Chondrocyte (in vitro differentiated cells): ENCODE results near the gene SLC45A1. TPM values are rescaled to one million over a fixed set of nuclear protein-coding genes. Genes with fewer than 3 reads are reported as not detected.
"Not testable (repeated sequence)": the region's sequence is repeated elsewhere in the genome, so short reads cannot be mapped to it uniquely, and the experiment has no call there.

ENCODE experiments used
- DNase-seq: peaks from one replicate; pipeline ENCODE4 v3.0.0; 2021; ENCODE audit warnings: mixed read lengths, low spot score
- H3K27ac Mint-ChIP-seq: one replicate; pipeline ENCODE4 v1.8.0; 2021; ENCODE audit warnings: mild to moderate bottlenecking, moderate library complexity, mixed read lengths; ENCODE audit not compliant: unreplicated experiment
- H3K27me3 Mint-ChIP-seq: 2 replicates; pipeline ENCODE4 v1.8.0; 2021; ENCODE audit warnings: low read depth, mixed read lengths
- H3K36me3 Mint-ChIP-seq: 2 replicates; pipeline ENCODE4 v1.8.0; 2021; ENCODE audit warnings: low read depth, mixed read lengths
- H3K4me1 Mint-ChIP-seq: 2 replicates; pipeline ENCODE4 v1.8.0; 2021; ENCODE audit warnings: low read depth, mild to moderate bottlenecking, mixed read lengths
- H3K4me3 Mint-ChIP-seq: one replicate; pipeline ENCODE4 v1.8.0; 2021; ENCODE audit warnings: mild to moderate bottlenecking, moderate library complexity, mixed read lengths; ENCODE audit not compliant: unreplicated experiment
- H3K9me3 Mint-ChIP-seq: 2 replicates; pipeline ENCODE4 v1.8.0; 2021; ENCODE audit warnings: low read depth, mixed read lengths
- total RNA-seq: library from RNA; stranded (reverse); gene quantifications from 3 replicates; pipeline ENCODE4 v1.2.1, GENCODE V29; 2021
- TF ChIP-seq, protein P1 (sequence below): fragments of 200-600 bp; sonication (generic); IDR thresholded peaks from 2 replicates; pipeline ENCODE4 v1.5.0; 2021; ENCODE audit warnings: antibody characterized with exemption, mild to moderate bottlenecking, moderate library complexity

SLC45A1 gene
- total RNA-seq, 1 donor from 2014 or later, result 4.8 TPM

DNA sequence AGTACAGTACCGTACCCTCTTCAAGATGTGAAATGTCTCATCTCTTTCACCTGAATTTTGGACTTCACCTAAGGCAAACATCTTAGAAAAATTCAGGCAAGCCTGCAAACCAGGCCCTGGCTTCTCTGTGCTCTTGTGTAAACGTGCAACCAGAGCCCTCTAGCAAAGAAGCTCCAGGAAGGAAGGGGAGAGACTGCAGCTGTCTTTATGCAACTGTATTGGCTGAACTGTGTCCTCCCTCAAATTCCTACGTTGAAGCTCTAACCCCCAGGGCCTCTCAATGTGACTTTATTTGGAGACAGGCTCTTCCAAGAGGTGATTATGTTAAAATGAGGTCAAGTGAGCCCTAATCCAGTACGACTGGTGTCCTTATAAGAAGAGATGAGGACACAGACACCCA is 60.3 kb downstream of the SLC45A1 start:
- no peaks in the 10 kb centered on the region for H3K27me3 Mint-ChIP-seq
- H3K27ac Mint-ChIP-seq, result no peak overlapping the region
- H3K4me1 Mint-ChIP-seq, result peaks cover 55% of the 10 kb centered on the region
- DNase-seq, result no peak
- peaks cover 5% of the 10 kb centered on the region for H3K36me3 Mint-ChIP-seq
- TF ChIP-seq, protein P1, sequence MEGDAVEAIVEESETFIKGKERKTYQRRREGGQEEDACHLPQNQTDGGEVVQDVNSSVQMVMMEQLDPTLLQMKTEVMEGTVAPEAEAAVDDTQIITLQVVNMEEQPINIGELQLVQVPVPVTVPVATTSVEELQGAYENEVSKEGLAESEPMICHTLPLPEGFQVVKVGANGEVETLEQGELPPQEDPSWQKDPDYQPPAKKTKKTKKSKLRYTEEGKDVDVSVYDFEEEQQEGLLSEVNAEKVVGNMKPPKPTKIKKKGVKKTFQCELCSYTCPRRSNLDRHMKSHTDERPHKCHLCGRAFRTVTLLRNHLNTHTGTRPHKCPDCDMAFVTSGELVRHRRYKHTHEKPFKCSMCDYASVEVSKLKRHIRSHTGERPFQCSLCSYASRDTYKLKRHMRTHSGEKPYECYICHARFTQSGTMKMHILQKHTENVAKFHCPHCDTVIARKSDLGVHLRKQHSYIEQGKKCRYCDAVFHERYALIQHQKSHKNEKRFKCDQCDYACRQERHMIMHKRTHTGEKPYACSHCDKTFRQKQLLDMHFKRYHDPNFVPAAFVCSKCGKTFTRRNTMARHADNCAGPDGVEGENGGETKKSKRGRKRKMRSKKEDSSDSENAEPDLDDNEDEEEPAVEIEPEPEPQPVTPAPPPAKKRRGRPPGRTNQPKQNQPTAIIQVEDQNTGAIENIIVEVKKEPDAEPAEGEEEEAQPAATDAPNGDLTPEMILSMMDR, result no peak
- H3K4me3 Mint-ChIP-seq, result no peak overlapping the region
- H3K9me3 Mint-ChIP-seq, result no peaks in the 10 kb centered on the region

DNA sequence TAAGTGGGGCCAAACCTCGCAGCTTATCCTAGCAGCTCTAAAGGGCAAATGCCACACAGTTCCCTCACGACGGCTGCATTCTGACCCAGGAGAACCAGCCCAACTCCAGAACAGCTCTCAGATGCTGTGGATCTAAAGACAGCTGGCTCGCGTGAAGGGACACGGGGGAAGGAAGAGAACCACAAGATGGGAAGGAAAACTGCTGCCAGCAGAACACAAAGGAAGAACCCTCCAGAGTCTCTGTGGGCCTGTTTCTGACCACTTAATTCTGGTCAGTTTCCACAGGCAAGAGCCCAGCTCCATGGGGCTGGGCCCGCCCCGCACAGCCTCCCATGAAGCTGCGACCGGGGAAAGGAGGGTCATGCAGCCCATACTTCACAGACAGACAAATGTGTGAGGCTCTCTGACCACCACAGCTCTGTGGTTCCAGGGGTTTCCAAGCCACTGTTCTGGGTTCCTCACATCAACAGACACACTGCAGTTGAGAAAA is 61.1 kb downstream of the SLC45A1 start:
- Mint-ChIP-seq H3K9me3 (no peaks in the 10 kb centered on the region), H3K27me3 (no peaks in the 10 kb centered on the region), H3K4me1 (peaks cover 48% of the 10 kb centered on the region), H3K4me3 (no peak overlapping the region), H3K36me3 (peaks cover 5% of the 10 kb centered on the region), H3K27ac (no peak overlapping the region)
- TF ChIP-seq, protein P1, result no peak
- DNase-seq, result no peak

DNA sequence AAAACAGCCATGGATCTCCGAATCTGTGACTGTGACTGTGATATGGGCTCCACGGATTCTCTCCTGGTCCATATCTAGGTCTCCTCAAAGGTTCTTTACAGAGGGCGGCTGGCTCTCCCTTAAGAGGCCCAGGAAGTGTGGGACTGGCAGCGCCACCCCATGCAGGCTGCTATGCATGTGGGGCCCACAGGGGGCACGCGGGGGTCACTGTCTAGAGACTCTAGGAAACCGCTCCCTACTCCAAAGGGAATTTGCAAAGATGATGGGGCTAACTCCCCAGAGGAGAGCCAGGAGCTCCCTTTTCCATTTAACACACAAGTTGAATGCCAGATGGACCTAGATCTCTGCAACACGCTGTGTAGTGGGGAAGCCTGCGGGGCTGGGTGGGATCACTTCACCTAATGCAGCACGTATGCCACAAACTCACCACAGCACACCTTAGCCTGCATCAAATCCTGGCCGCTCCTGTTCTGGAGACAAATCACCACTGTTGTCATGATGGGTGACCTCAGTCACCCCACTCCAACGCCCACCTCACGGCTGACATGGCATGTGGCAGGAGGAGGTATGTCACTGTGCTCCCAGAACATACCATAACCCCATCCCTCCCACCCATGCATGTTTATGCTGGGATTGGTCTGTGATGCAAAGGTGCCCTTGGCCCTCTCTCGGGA is 61.7 kb downstream of the SLC45A1 start:
- Mint-ChIP-seq H3K27ac (no peak overlapping the region), H3K36me3 (peaks cover 5% of the 10 kb centered on the region), H3K27me3 (no peaks in the 10 kb centered on the region), H3K9me3 (no peaks in the 10 kb centered on the region), H3K4me1 (peaks cover 48% of the 10 kb centered on the region), H3K4me3 (no peak overlapping the region)
- DNase-seq, result no peak
- TF ChIP-seq, protein P1, result no peak

DNA sequence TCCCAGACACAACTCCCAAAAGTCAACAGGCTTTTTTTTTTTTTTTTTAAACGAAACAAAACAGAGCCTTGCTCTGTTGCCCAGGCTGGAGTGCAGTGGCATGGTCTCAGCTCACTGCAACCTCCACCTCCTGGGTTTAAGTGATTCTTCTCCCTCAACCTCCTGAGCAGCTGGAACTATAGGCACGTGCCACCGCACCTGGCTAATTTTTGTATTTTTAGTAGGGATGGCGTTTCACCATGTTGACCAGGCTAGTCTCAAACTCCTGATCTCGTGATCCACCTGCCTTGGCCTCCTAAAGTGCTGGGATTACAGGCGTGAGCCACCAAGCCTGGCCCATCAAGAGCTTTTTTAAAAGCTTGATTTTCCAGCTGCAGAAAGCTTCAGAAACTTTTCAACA is 62.4 kb downstream of the SLC45A1 start:
- H3K4me1 Mint-ChIP-seq, result peaks cover 50% of the 10 kb centered on the region
- DNase-seq, H3K27me3 Mint-ChIP-seq, H3K27ac Mint-ChIP-seq, H3K9me3 Mint-ChIP-seq, H3K4me3 Mint-ChIP-seq, H3K36me3 Mint-ChIP-seq: not testable (repeated sequence)

DNA sequence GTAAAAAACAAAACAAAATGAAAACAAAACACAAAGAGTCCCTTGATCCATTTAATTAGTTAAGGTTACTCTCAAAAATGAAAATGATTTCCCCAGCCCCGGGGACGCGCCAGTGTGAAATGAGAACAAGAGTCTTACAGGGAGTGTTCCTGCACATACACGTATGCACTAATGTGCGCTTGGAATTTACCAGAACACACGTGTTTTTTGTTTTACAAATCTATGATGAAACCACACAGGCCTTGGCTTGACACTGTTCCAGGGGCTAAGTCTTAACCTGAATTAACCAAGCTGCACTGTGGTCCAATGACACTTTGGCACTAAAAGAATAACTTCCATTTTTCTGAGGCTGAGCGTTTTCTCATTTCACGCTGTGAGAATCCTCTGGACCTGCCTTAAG is 63.7 kb downstream of the SLC45A1 start:
- H3K27me3 Mint-ChIP-seq, result no peaks in the 10 kb centered on the region
- H3K4me3 Mint-ChIP-seq, result no peak overlapping the region
- no peaks in the 10 kb centered on the region for H3K9me3 Mint-ChIP-seq
- H3K4me1 Mint-ChIP-seq, result peaks cover 57% of the 10 kb centered on the region
- peaks cover 5% of the 10 kb centered on the region for H3K36me3 Mint-ChIP-seq
- no peak for DNase-seq
- H3K27ac Mint-ChIP-seq, result peak overlapping the region; percentile 38
- TF ChIP-seq, protein P1, result no peak

DNA sequence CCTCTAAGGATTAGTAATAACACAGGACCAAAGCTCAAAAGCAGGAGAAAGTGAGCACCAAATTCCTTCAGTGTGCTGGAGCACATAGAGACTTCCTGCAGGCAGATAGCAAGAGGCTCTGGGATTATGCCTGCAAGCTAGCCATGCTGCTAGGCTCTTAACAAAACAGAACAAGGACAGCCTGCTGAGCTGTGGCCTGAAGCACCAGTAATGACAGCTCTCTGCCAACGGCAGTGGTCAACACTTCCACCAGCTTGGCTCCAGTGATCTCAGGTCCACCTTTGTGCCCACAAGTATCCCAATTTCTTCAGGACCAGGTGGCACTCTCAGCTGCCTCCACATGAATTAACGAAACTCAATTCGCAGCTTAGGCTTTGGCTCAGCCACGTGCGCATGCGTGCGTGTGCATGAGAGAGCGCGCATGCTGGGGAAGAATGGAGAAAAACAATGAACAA is 64.2 kb downstream of the SLC45A1 start:
- TF ChIP-seq, protein P1, result no peak
- Mint-ChIP-seq H3K36me3 (peaks cover 5% of the 10 kb centered on the region), H3K9me3 (no peaks in the 10 kb centered on the region), H3K27me3 (no peaks in the 10 kb centered on the region), H3K27ac (peak overlapping the region; percentile 38), H3K4me3 (no peak overlapping the region), H3K4me1 (peaks cover 60% of the 10 kb centered on the region)
- no peak for DNase-seq
